Gastroesophageal sphincter (tissue), 2 donors: ENCODE data around the gene TP63.

Experiments
- EP300 ChIP-seq: sonication (generic); formaldehyde crosslinking; IDR thresholded peaks from one replicate; pipeline ENCODE4 v1.6.1; 2017; ENCODE audit warnings: antibody characterized with exemption, mild to moderate bottlenecking
- POLR2A ChIP-seq, 2 donors: fragments of 450-650 bp; IDR thresholded peaks; one replicate each; pipeline ENCODE4 v1.6.1; 2017; ENCODE audit warnings: antibody characterized with exemption in 2 of 2, mild to moderate bottlenecking in 2 of 2, moderate library complexity in 1 of 2

DNA sequence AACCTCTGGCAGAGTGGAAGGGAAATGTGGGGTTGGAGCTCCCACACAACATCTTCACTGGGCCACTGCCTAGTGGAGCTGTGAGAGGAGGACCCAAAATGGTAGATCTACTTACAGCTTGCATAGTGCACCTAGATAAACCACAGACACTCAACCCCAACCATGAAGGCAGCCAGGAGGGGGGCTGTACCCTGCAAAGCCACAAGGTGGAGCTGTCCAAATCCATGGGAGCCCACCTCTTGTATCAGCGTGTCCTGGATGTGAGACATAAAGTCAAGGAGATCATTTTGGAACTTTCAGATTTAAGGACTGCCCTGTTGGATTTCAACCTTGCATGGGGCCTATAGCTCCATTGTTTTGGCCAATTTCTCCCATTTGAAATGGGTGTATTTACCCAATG, 20.9 kb downstream of the TP63 start:
- TF ChIP-seq EP300 (no peak), POLR2A (IDR thresholded peaks at IDR 0.05) (no peak)
